ENCODE data around the gene ACSS3.

ACSS3 gene

DNA sequence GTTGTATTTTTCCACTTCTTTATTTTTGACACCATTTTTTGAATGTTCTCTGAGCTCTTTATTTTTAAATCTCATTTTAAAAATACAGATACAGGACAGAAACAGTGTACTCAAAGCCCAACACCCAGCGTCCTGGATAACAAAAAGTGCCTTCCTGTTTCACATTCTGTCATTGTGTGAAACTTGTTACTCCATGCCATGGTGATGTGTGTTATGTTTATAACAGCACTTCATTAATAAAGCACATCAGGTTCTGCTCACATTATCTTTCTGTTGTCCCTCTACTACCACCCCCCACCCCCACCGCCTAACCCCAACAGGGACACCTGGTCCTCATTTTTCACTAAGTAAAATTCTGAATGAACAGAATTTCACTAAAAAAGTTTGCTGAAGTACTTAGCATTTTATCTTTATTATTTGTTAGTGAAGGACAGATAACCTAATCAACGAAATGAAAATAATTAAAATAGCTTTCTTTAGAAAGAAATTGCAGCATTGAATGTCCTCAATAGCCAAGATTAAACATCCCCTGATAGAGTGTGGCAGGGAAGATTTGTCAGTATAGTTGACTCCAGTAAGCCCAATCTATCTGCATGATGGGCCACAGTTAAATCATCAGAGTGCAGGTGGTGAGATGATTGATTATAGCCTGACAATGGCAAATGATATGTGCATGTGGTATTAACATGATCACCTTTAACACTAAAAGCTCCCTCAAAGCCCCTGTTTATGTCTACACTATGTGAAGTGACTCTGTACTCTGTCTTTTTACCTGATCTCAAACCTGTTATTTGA lies 153.9 kb downstream of the ACSS3 start:
- DNase-seq = no peak

GRCh38 chr12:81245458-81245857 lies 167.6 kb downstream of the ACSS3 start:
- no peak for DNase-seq

- no peak for DNase-seq
These were observed 168.2 kb downstream of the ACSS3 start for GRCh38 chr12:81245907-81246570.

DNA sequence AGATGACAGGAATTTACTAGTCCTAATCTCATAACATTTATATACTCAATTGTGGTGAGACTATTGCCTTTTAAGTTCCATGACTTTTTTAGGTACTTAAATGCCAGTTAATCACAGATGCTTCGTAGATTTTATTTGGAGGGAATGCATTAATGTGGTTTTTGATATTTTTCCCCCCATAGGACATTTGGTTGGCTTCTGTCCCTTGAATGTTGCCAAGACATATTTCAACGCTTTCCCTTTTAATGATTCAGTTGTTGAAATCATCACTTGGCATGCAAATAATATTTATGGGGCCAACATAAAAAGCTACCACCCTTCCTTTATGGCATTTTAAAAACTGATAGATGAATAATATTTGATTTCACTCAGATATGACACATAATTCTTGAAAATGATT lies 172.1 kb downstream of the ACSS3 start:
- DNase-seq = no peak

- no peak for DNase-seq
These were observed 174.3 kb downstream of the ACSS3 start for GRCh38 chr12:81252228-81252627.

GRCh38 chr12:81253360-81253759 lies 175.5 kb downstream of the ACSS3 start:
- DNase-seq = no peak

- no peak for DNase-seq
These were observed 177.6 kb downstream of the ACSS3 start for GRCh38 chr12:81255456-81255855.

DNA sequence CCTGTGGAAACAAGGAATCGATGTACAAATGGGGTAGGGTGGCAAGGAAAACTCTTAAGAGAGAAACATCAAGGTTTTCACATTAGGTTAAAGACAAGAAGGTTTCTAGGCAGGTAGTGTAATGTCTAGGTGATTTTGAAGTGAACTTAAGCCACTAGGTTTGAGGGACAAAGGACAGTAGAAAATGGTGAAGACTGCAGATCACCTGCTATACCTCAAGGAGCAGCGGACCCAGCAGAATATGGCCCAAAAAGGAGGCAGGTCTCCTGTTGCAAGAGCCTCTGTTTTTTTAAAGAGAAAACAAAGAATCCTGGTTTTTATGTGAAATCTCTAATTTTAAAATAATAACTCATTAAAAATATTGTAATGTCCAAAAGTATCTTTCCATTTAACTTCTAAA lies 178.1 kb downstream of the ACSS3 start:
- DNase-seq = no peak

DNA sequence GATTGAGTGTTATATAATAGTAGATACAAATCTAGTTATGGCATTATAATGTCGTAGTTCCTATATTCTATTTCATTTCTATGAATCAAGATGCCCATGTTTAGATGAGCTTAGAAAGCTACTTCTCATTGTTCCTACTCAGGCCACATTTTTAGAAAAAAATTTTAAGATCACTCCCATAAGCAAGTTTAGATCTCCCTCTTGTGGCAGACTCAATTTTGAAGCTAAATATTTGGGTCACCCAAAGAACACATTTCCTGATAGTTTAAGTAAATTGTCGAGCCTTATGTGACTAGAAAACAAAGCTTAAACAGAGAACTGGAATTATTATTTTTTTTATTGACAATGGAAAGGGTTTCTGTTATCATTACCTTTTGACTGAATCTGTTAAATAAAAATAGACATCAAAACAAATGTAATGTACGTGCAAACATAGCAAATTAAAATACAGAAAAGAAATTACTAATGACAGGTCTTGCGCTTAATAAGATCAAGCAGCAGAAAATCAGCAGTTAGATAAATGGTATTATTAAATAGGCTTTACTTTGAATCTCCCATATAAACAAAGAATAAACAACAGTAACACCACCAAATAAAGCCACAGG lies 180.2 kb downstream of the ACSS3 start:
- no peak for DNase-seq

DNA sequence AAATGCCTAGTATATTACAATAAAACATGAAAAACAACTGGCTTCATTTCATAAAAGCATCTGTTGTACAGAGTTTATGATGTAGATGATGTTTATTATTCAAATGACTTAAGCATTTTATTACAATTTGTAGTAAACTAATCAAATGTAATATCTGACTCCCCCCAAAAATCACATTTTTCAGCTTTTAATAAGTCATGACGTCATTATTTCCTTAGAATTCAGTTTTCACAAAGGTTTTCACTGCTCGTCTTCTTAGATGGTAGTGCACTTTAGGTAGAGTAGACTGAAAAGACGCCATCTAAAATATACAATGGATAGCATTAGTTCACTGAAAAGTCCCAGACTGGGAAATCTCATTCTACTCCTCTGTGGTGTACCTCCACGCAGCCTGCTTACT lies 181.5 kb downstream of the ACSS3 start:
- DNase-seq = no peak

DNA sequence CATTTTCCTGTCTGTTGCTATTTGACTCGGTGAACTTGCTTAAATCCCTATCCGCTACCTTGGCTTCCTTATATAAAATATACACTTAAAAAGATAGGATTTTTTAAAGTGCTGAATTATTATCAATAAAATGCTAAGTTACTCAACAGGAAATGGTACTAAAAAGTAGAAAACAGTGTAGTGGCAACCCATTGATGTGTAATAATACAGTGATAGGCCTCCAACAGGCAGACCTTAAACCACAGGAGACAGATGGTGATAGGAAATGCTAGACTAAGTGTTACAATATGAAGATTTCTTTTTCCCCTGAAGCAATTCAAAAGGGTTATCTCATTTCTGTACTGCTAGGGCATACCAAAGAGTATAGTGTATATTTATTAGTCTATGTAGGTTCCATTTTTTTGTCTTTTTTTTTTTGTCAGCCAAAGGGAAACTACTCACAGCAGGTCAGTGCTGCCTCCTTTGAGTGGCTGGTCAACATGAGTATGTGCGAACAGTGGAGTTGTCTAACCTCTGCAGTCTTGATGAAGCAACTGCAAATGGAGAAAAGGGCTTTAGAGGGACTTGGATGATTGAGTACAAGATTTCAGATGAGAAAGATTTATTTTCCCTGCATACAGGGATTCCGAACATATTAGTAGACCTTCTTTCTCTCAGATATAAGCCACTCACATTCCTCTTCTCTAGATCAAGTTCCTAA lies 183.8 kb downstream of the ACSS3 start:
- DNase-seq = no peak

GRCh38 chr12:81263072-81263471 lies 185.2 kb downstream of the ACSS3 start:
- no peak for DNase-seq

DNA sequence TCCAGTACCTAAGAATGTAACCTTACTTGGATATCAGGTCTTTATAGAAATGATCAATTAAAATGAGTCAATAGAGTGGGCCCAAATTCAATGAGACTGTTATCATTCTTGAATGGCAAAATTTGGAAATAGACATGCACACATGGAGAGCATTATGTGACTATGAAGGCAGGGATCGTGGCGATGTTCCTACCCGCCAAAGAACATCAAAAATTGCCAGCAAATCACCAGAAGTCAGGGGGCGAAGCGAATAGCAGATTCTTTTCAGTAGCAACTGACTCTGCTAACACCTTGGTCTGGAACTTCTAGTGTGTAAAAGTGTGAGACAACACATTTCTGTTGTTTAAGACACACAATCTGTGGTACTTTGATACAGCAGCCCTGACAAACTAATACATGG lies 192.5 kb downstream of the ACSS3 start:
- no peak for DNase-seq

DNA sequence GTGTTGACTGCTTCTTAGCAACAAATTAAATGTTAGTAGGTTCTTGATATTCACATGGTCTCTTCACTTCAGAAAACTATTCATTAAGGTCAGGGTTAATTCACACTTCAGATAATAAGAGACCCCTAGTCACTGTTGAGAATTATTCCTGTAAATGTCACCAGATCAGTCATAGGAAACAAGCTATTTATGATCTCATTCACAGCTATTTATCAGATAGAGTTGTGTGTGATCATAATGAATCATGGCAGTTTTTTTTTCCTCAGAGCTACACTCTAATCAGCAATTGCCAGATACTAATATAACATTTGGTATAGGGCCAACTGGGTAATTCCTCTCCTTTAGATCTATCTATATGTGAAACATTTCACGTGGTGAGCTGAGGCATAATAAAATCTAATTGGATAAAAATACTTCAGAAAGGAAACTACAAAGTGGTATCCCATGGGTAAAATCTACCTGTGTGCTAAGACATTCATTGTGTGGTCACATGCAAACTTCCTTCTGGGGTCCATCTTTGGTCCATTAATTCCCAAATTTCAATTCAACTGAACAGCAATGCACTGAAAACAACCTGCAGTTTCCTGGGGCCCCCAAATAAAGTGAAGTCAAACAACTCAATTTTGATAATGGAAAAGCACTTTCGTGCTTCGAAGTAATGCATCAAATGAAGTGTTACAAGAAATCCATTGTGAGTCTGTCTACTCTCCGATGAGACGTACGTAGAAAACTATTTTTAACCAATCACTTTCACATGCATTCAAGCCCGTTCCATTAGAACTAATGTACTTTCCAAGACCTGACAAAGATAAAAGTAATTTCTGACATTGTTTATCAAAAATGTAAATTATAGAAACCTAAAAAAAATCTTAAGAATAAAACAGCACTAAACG lies 197.0 kb downstream of the ACSS3 start:
- DNase-seq = no peak

GRCh38 chr12:81284137-81284536 lies 206.3 kb downstream of the ACSS3 start:
- DNase-seq = no peak

DNA sequence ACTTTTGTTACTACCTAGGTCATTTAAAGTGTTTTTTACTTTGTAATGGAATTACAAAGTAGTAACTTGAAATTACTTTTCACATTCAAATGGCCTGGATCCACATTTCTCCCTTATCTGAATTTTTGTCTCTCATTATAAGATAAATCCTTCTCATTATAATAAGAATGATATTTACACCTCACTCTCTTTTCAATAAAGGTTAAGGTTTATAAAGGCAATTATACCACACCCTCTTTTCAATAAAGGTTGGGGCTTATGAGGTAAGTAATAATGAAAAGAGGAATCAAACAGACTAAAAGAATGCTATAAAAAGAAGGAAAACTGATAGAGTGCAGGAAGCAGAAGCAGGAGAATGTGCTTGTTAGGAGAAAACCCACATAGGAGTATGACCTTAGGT lies 210.8 kb downstream of the ACSS3 start:
- DNase-seq = no peak

DNA sequence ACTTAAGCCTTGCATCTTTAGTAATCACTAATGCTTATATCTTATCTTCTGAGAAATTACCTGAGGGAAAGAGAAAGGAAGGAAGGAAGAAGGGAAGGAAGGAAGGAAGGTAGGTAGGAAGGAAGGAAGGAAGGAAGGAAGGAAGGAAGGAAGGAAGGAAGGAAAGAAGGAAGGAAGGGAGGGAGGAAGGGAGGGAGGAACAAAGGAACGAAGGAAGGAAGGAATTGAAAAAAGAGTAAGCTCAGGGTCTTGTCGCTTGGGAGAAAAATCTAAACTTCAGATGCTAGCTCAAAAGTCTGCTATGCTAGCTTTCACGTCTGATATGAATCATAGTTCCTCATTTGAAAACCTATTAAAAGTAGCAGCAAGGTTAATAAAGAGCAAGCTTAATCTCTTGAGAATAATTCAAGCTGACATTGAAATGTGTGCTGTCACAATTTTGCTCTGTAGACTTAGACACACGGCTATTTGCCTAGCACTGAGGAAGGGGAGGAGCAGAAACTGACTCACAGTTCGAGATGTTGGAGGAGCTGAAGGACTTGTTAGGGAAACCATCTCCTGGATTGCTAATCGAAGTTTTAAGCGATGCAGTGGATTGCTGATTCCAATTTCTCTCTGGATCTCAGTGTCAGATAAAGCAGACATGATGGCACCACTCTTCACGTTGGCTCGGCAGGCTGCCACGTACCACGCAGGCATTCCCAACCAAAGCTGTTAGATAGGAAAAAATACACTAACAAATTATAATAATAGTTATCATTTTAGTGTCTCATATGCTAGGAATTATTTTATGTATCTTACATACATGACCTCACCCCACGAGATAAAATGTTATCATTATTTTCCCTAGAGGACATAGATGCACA lies 216.7 kb downstream of the ACSS3 start:
- DNase-seq = no peak

DNA sequence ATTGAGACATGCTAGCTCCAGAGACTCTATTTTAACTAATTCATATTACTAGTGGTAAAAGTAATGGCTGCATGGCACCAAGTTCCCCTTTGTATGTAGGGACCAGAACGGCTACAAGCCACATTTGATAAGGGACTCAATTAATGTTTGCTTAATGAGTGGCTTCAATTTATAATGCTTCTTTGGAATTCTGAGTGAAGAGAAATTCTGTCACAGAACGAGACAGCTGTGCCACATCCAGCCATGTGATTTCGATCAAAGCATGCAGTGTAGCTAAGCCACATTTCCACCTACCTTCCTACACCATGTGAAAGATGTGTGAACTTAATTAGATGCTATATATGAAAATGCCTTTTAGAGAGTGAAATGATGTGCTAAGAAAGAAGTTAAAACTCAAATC lies 217.4 kb downstream of the ACSS3 start:
- no peak for DNase-seq

GRCh38 chr12:81296556-81297305 lies 218.9 kb downstream of the ACSS3 start:
- DNase-seq = no peak

DNA sequence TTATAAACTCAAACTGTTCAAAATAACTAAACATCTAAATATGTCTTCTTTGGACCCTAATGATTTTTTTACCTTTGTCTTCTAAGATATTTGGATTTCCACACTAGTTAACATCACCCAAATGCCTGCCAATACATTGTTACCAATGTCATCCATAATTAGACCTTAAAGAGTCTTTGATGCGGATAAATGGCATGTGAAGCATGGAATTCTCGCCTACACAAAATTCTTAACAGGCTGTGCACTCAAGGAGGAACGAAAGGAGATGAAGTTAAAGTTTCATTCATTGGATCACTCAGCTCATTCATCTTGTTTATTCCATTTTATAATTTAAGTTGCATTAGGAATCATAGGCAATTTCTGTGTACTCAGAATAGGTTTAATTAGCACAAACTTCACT lies 219.7 kb downstream of the ACSS3 start:
- no peak for DNase-seq

- no peak for DNase-seq
These were observed 222.6 kb downstream of the ACSS3 start for GRCh38 chr12:81300454-81300853.
